Measurements from ENCODE around the gene APOL6. TPM values are rescaled to one million over a fixed set of nuclear protein-coding genes. Genes with fewer than 3 reads are reported as not detected.

Gene APOL6
- total RNA-seq (1 to 10 TPM; 1.8 to 9.5 (median 6.1) TPM), polyA plus RNA-seq (1 to 10 TPM in 2 of 3 donors, under 1 TPM in 1; 0.87 to 2.4 (median 1.0) TPM)
- long read RNA-seq, donor 1, full-length matches to known transcripts: 14 of 21 reads
- long read RNA-seq, donor 1, partial matches to known transcripts: 0 of 21 reads
- long read RNA-seq, donor 1, other reads (novel, unspliced or antisense): 7 of 21 reads
- long read RNA-seq, donor 2, full-length matches to known transcripts: 6 of 9 reads
- long read RNA-seq, donor 2, partial matches to known transcripts: 2 of 9 reads
- long read RNA-seq, donor 2, other reads (novel, unspliced or antisense): 1 of 9 reads

GRCh38 chr22:35648066-35649025 lies at the start of gene APOL6:
TSS of gene APOL6 (plus strand) at chr22:35648446. CDS start at chr22:35656426, 7,980 bp downstream.
- DNase-seq (peak in 1 of 2 donors; percentile 58), ATAC-seq (peak; percentile 55 to 74 (median 66))
- WGBS, 3 donors: 3 to 6% (median 5%) methylated on average over 18 of the region's 18 CpGs
- H3K27me3 ChIP-seq (ENCODE audit: insufficient read depth in 3 of 3, low read length in 2 of 3): no peaks in the 10 kb centered on the region
- peak within 1 kb of the TSS; percentile 82 for H3K27ac ChIP-seq
- peaks cover 33% of the 10 kb centered on the region for H3K4me1 ChIP-seq
- H3K4me3 ChIP-seq: peak within 1 kb of the TSS; percentile 91
- intact Hi-C loops (cut with DNase I): no loop called here
- TF ChIP-seq CTCF (IDR thresholded peaks at IDR 0.05): no peak
- H3K9me3 ChIP-seq: no peaks in the 10 kb centered on the region
- H3K36me3 ChIP-seq (ENCODE audit: insufficient read depth in 1 of 2, low read depth in 1 of 2): no peaks in the 10 kb centered on the region

GRCh38 chr22:35599364-35599763 lies 48.9 kb upstream of the APOL6 start:
- H3K27ac ChIP-seq: peak overlapping the region; percentile 80
- WGBS, 3 donors: 60 to 74% (median 64%) methylated on average over 4 of the region's 4 CpGs

GRCh38 chr22:35600476-35600875 lies 47.8 kb upstream of the APOL6 start:
- WGBS, 3 donors: 73 to 89% (median 77%) methylated on average over 12 of the region's 12 CpGs
- Histone ChIP-seq H3K27ac (peak overlapping the region; percentile 80), H3K4me1 (peaks cover 51% of the 10 kb centered on the region), H3K9me3 (no peaks in the 10 kb centered on the region), H3K4me3 (no peak overlapping the region), H3K36me3 (ENCODE audit: insufficient read depth in 1 of 2, low read depth in 1 of 2) (no peaks in the 10 kb centered on the region), H3K27me3 (ENCODE audit: insufficient read depth in 3 of 3, low read length in 2 of 3) (no peaks in the 10 kb centered on the region)
- no peak for DNase-seq
- no peak for ATAC-seq
- TF ChIP-seq CTCF (IDR thresholded peaks at IDR 0.05): no peak
- intact Hi-C loops (cut with DNase I): no loop called here

More at GRCh38 chr22:35599364-35599763, 48.9 kb upstream of the APOL6 start:
- H3K4me1 ChIP-seq: peaks cover 58% of the 10 kb centered on the region
- H3K27me3 ChIP-seq (ENCODE audit: insufficient read depth in 3 of 3, low read length in 2 of 3): no peaks in the 10 kb centered on the region
- no peaks in the 10 kb centered on the region for H3K36me3 ChIP-seq (ENCODE audit: insufficient read depth in 1 of 2, low read depth in 1 of 2)
- H3K4me3 ChIP-seq: no peak overlapping the region
- H3K9me3 ChIP-seq: no peaks in the 10 kb centered on the region
- no peak for TF ChIP-seq CTCF (IDR thresholded peaks at IDR 0.05)
- DNase-seq (no peak), ATAC-seq (no peak)
- intact Hi-C loops (cut with DNase I): no loop called here

GRCh38 chr22:35601013-35601580 lies 47.1 kb upstream of the APOL6 start:
- H3K27me3 ChIP-seq (ENCODE audit: insufficient read depth in 3 of 3, low read length in 2 of 3): no peaks in the 10 kb centered on the region
- TF ChIP-seq CTCF (IDR thresholded peaks at IDR 0.05): no peak
- H3K9me3 ChIP-seq: no peaks in the 10 kb centered on the region
- no peak overlapping the region for H3K27ac ChIP-seq
- H3K4me3 ChIP-seq: no peak overlapping the region
- 85 to 95% (median 91%) methylated on average over 5 of the region's 5 CpGs for WGBS, 3 donors
- no peaks in the 10 kb centered on the region for H3K36me3 ChIP-seq (ENCODE audit: insufficient read depth in 1 of 2, low read depth in 1 of 2)
- ATAC-seq (no peak), DNase-seq (no peak)
- H3K4me1 ChIP-seq: peaks cover 49% of the 10 kb centered on the region
- intact Hi-C loops (cut with DNase I): no loop called here
